Upper lobe of right lung (tissue), 1 donor: ENCODE measurements around the gene RASGRF1. TPM values are rescaled to one million over a fixed set of nuclear protein-coding genes. Genes with fewer than 3 reads are reported as not detected.

Experiments used
- ATAC-seq: fragments of 200-7000 bp; cut with Tn5 transposase; one replicate; pipeline ENCODE4 v1.9.1; 2020; ENCODE audit warnings: mild to moderate bottlenecking, moderate library complexity
- DNase-seq: peaks from one replicate; pipeline ENCODE4 v3.0.0-alpha.2; 2020
- H3K27ac ChIP-seq: fragments of 200-600 bp; one replicate; pipeline ENCODE4 v1.8.0; 2022
- H3K27me3 ChIP-seq: fragments of 200-600 bp; one replicate; pipeline ENCODE4 v1.8.0; 2022; ENCODE audit warnings: mild to moderate bottlenecking
- H3K36me3 ChIP-seq: fragments of 200-600 bp; one replicate; pipeline ENCODE4 v1.8.0; 2022
- H3K4me1 ChIP-seq: fragments of 200-600 bp; one replicate; pipeline ENCODE4 v1.8.0; 2022
- H3K4me3 ChIP-seq: fragments of 200-600 bp; one replicate; pipeline ENCODE4 v1.8.0; 2022; ENCODE audit warnings: mild to moderate bottlenecking
- H3K9me3 ChIP-seq: fragments of 200-600 bp; one replicate; pipeline ENCODE4 v1.8.0; 2022
- intact Hi-C: fragments of 100-400 bp; cut with DNase I; formaldehyde crosslinking; loops from one replicate; pipeline ENCODE4 v1.11.0; 2022
- total RNA-seq: library from RNA; stranded (reverse); fragmentation: NEBNext Ultra II Directional; extraction: Animal tissue kit (Norgen Biotek cat#: 25700); gene quantifications from one replicate; pipeline ENCODE4 v1.2.1, GENCODE V29; 2021
- TF ChIP-seq, protein P1 (sequence below): fragments of 200-600 bp; IDR thresholded peaks from one replicate; pipeline ENCODE4 v1.8.0; 2022; ENCODE audit warnings: antibody characterized with exemption
- donor health status: DM: no; HTN: yes; CAD: no; lungs with severe emphysema.

RASGRF1 gene
- total RNA-seq, 1 donor from 2014 or later: 105 TPM

DNA sequence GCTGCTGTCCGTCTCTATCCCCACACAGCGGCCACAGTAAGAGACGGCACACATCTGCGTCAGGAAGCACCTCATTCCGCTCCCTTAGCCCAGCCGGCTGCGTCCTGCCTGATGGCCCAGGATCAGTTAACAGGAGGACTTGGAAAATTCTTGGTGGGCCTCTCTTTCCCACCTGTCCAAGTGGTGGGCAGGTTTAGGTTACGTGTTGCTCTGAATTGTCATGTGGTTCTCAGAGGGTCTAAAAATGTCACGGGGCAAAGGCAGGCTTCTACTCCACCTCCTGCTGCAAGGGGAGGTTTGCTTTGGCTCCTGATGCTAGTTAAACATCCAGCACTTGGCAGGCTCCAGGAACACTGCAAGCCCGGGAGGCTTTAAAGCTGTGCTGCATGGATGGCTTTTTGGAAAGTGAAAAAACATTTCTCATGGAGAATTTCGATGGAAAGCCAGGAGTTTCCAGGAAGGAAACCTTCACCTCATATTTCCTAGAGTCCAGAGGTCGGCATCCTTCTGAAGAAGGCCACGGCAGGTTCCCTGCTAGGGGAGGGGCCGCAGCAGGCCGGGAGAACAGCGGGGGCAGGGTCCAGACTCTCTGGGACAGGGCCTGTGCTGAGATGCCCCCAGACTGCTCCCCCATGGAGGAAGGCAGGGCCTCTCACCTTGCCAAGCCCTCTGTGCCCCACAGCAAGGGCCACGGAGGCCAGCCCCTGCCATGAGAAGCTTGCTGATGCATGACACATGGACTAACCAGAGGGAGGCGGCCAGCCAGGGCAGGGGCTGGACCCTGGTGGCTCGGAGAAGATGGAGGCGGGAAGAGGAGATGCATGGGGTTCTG is 156.5 kb downstream of the RASGRF1 start:
- H3K36me3 ChIP-seq: peaks cover 76% of the 10 kb centered on the region
- no peaks in the 10 kb centered on the region for H3K27me3 ChIP-seq
- no peak overlapping the region for H3K27ac ChIP-seq
- intact Hi-C loops: no loop called here
- H3K4me1 ChIP-seq: peaks cover 29% of the 10 kb centered on the region
- H3K9me3 ChIP-seq: no peaks in the 10 kb centered on the region
- TF ChIP-seq, protein P1, sequence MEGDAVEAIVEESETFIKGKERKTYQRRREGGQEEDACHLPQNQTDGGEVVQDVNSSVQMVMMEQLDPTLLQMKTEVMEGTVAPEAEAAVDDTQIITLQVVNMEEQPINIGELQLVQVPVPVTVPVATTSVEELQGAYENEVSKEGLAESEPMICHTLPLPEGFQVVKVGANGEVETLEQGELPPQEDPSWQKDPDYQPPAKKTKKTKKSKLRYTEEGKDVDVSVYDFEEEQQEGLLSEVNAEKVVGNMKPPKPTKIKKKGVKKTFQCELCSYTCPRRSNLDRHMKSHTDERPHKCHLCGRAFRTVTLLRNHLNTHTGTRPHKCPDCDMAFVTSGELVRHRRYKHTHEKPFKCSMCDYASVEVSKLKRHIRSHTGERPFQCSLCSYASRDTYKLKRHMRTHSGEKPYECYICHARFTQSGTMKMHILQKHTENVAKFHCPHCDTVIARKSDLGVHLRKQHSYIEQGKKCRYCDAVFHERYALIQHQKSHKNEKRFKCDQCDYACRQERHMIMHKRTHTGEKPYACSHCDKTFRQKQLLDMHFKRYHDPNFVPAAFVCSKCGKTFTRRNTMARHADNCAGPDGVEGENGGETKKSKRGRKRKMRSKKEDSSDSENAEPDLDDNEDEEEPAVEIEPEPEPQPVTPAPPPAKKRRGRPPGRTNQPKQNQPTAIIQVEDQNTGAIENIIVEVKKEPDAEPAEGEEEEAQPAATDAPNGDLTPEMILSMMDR: no peak
- H3K4me3 ChIP-seq: no peak overlapping the region
- DNase-seq: peak; percentile 66
- no peak for ATAC-seq

DNA sequence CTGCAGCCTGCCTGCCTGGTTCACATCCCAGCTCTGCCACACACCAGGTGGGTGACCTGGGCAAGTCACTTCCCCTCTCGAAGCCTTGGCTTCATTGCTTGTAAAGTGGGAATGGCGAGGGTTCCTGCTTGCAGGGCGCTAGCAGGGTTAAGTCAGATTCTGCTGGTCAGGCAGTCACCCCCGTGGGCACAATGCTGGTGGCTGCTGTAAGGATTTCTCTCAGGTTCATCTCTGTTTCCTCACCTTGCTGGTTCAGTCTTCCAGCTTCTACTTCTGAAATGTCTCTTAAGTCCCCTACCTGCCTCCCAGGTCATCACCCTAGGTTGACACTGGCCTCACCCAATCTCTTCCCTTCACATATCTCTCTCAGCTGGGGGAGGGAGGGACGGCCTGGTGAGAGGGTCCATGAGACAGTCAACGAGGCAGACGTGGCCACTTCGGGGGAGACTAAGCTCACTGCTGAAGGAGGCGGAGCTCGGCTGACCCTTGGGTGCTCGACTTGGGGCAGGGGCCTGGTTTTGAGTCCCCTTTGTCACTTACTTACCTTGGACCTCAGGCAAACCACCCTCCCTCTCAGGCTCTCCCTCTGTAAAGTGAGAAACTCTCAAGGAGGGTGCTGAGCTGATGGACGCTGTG is 157.3 kb downstream of the RASGRF1 start:
- ATAC-seq: no peak

DNA sequence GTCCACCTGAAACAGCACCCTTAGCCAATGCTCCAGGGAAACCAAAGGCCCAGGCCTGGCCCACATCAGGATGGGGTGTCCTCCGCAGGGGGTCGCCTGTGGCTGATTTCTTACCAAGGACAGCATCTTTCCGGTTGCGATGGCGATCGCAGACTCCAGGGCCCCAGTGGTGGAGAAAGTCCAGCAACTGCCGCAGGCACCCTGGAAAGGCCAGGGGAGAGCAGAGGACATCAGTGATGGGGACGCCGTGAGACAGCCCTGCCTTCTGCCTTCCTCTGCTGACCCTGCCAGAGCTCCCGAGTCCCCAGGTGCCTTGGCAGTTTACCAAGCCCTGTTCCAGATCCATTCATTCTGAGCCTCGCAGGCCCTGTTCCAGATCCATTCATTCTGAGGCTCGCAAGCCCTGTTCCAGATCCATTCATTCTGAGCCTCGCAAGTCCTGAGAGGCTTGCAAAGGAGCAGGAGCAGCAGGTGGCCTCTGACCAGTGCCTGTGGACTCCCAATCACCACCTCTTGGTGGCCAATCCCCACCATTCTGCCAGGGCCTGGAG is 158.2 kb downstream of the RASGRF1 start:
- no peak for ATAC-seq
- Histone ChIP-seq H3K36me3 (peaks cover 84% of the 10 kb centered on the region), H3K9me3 (no peaks in the 10 kb centered on the region)

More for the DNA sequence above, 157.3 kb downstream of the RASGRF1 start:
- no peak for DNase-seq
- TF ChIP-seq, protein P1: no peak
- Histone ChIP-seq H3K4me1 (peaks cover 23% of the 10 kb centered on the region), H3K27ac (no peak overlapping the region), H3K9me3 (no peaks in the 10 kb centered on the region), H3K4me3 (no peak overlapping the region), H3K36me3 (peaks cover 76% of the 10 kb centered on the region), H3K27me3 (no peaks in the 10 kb centered on the region)
- intact Hi-C loops: no loop called here

DNA sequence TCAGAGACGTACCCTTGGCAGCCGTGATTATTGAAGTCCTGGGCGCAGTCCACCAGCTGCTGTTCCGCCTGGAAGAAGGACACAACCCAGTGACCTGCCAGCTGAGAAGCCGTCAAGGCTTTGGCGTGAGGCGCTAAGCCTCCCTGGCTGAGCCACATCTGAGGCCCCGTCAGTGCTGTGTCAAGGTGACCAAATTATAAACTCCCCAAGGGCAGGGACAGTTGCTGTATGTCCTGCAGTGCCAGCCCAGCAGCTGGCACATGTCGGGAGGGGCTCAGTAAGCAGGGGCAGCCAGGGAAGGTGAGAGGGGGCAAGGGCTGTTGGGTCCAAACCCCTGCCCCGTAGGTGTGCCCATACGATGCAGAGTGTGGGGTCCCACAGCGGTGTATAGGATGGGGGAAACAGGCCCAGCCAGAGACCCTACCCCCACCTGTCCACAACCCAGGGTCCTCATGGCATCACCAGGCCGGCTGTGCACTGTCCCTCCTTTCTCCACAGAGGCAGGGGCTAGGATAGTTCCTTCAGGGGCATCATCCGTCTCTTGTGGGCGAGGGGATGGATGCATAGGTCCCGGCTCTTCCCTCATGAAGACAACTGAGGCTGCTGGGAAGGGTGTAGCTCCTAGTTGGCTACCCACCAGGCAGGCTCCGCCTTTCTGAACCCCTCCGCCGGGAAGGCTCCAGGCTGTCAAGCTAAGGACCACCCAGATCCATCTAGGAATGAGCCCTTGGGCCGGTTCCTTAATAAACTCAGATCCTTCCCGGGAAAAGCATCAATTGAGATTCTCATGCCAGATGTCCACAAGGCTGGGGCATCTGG is 158.9 kb downstream of the RASGRF1 start:
- Histone ChIP-seq H3K4me1 (peaks cover 8% of the 10 kb centered on the region), H3K27me3 (no peaks in the 10 kb centered on the region), H3K36me3 (peaks cover 90% of the 10 kb centered on the region), H3K4me3 (no peak overlapping the region), H3K9me3 (no peaks in the 10 kb centered on the region), H3K27ac (no peak overlapping the region)
- DNase-seq (no peak), ATAC-seq (peak; percentile 1)
- intact Hi-C loops: no loop called here
- TF ChIP-seq, protein P1: no peak

More for the DNA sequence above, 158.2 kb downstream of the RASGRF1 start:
- Histone ChIP-seq H3K27ac (no peak overlapping the region), H3K4me1 (peaks cover 13% of the 10 kb centered on the region), H3K4me3 (no peak overlapping the region), H3K27me3 (no peaks in the 10 kb centered on the region)
- intact Hi-C loops: no loop called here
- DNase-seq: no peak
- TF ChIP-seq, protein P1: no peak

DNA sequence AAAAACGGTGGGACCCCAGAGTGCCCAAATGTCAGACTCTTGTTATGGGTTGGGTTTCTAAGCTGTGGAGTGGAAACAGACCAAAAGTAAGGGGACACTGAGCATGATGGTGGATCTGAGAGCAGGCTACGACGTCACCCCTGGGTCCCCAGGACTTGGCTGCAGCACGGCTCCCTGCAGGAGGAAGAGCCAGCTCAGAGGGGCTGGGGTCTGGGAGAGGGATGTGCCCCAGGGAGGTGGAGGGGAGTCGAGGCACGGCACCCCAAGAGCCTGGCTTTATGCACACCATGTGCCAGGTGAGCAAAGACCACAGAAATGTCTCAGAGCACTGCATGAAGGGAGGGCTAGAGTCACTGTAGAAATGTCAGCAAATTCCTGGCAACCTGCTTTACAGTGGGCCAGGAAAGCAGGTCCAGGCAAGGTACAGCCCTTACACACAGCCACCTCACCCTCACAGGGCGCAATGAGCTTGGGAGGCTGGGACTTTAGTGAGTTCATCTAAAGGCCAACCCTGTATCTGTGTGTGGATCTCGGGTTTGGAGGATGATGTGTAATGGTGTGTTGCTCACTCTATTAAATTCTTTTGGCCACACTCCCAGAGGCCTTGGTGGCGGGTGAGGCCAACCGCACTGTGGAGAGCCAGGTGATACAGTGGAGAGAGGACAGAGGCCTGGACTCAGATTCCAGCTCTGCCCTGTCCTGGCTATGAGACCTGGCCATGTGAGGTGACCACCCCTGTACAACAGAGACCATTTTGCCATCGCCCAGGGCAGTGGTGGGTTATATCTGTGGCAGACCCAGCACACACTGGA is 159.8 kb downstream of the RASGRF1 start:
- Histone ChIP-seq H3K4me1 (peaks cover 3% of the 10 kb centered on the region), H3K9me3 (no peaks in the 10 kb centered on the region), H3K4me3 (no peak overlapping the region), H3K27ac (no peak overlapping the region), H3K36me3 (peaks cover 90% of the 10 kb centered on the region), H3K27me3 (no peaks in the 10 kb centered on the region)
- intact Hi-C loops: no loop called here
- peak; percentile 6 for ATAC-seq
- TF ChIP-seq, protein P1: no peak
- DNase-seq: peak; percentile 48
